HS-5 (cell line): ENCODE data around the gene STK38.
"Not testable (repeated sequence)": the region's sequence is repeated elsewhere in the genome, so short reads cannot be mapped to it uniquely, and the experiment has no call there.

ENCODE experiments used
- DNase-seq: peaks from one replicate; pipeline ENCODE4 v3.0.0-alpha.2; 2012; ENCODE audit warnings: low read depth

Gene STK38

GRCh38 chr6:36546920-36547645, at the start of gene STK38:
Gene STK38 (minus strand): TSS chr6:36547479. CDS start chr6:36540202, 7,277 bp downstream.
- DNase-seq = peak; percentile 60

GRCh38 chr6:36596356-36596755, 49.1 kb upstream of the STK38 start:
- no peak for DNase-seq

DNA sequence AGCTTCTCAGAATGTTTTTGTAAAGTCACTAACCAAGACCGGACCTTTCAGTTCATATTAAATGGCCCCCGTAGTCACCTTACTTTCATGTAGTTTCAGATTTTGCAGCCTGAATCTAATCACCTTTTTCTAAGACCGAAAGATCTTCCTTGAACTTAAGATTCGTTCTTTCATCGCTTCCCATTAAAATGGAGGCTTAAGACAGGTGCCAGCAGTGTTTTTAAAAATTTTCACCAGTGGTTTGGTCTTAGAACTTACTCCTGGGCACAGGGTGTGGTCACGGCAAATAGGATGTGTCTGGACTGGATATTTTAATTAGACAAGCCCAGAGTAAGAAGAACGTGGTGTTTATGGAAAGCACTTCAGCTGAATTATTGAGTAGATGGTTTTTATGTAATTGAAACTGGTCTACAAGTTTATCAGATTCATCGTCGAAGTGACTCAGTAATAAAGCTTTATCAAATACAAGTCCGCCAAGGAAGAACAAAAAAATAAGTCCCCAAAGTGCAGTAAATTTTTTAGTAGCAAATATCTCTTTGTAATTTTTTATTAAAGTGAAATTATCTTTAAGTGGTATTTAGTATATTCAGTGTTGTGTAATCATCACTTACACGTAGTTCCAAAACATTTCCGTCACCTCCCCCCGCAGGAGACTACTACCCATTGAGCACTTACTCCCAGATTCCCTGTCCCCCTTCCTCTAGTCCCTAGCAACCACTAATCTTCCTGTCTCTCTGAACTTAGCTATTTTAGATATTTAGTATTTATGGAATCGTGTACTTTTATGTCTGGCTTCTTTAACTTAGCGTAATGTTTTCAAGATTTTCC, 47.8 kb upstream of the STK38 start:
- no peak for DNase-seq

GRCh38 chr6:36594029-36594815, 46.9 kb upstream of the STK38 start, which contains the start of gene SRSF3:
Gene SRSF3 (plus strand): TSS chr6:36594362. CDS start chr6:36596763, 2,401 bp downstream.
- peak; percentile 93 for DNase-seq

GRCh38 chr6:36593569-36594028, 46.3 kb upstream of the STK38 start:
- no peak for DNase-seq

- DNase-seq = no peak
These were observed 45.0 kb upstream of the STK38 start for GRCh38 chr6:36592221-36592655.

GRCh38 chr6:36590237-36590636, 43.0 kb upstream of the STK38 start:
- no peak for DNase-seq

- not testable (repeated sequence) for DNase-seq
These were observed 41.7 kb upstream of the STK38 start for GRCh38 chr6:36589025-36589400.

DNA sequence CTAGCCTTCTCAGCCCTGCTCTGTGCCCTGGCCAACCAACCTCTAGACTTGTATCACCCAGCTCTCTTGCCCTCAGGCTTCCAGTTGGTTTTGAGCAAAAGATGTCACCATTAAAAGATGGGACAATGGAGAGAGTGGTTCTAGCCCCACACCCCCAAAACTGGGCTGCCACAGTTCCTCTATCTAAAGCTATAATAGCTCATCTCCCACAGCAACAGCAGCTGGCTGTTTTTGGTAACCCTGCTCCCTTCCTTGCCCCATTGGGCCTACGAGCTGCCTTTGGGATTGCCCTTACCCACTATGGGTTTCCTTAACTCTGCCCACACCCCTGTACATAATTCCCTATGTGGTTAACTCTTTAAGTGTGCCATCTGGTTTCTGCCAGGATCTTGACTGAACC, 39.3 kb upstream of the STK38 start:
- DNase-seq = no peak

DNA sequence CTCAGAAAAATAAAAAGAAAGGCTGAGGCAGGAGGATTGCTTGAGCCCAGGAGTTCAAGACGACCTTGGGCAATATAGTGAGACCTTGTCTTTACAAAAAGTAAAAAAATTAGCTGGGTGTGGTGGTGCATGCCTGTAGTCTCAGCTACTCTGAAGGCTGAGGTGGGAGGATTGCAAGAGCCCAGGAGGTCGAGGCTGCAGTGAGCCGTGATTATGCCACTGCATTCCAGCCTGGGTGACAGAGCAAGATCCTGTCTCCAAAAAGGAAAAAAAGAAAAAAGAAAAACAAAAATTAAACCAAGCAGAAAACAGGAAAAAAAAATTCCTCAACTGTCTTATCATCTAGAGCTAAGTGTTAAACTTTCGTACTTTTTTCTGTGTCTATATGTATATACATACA, 34.4 kb upstream of the STK38 start:
- DNase-seq = no peak

- no peak for DNase-seq
These were observed 32.9 kb upstream of the STK38 start for GRCh38 chr6:36580184-36580526.

GRCh38 chr6:36578431-36578830, 31.2 kb upstream of the STK38 start:
- no peak for DNase-seq

DNA sequence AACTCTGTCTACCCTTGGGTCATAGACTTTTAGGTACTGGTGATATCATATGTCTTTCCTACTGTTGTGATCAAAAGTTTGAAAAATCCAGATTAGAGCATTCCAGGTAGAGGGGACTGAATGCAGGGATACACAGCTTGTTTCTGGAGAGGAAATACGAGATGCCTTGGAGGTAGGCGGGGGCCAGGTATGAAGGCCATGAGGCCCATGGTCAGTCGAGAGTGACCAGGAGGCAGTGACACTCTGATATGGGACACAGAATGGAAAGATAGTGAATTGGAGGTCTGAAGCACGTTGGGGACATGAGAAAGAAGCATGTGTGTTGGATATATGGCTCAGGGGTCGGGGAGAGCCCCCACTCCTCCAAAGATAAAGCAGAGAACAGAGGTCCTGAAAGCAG, 30.8 kb upstream of the STK38 start:
- DNase-seq = no peak

DNA sequence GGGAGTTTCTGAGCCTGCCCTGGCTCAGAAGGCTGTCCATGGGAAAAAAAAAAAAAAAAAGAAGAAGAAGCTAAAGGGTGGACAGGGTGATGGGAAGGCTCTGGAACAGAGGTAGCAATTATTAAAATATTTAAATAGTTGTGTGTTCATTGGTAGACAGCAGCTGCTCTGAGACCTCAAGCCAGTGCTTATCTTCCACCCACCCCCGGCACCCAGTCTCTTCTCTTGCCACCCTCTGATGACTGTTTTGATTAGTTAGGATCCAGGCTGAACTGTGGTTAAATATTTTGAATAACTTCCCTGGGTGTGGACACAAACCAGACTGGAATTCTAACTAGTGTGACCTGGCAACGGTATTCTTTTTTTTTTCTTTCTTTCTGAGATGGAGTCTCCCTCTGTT, 30.0 kb upstream of the STK38 start:
- peak; percentile 80 for DNase-seq

DNA sequence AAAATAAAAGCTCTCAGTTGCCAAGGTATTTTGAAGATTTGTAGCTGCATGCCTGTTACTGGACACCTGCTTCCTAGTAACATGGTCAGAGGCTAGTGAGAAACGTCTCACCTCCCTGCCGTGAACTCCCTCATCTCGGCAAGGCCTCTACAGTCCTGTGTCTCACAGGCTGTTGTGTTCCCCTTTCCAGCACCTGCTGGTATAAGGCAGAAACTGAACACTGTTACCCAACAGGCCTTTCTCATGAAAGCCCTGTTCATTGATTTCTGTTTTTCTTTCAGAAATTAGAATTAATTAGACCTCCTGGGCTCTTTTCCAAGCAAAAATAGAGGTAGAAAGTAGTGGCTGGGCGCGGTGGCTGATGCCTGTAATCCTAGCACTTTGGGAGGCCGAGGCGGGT, 29.3 kb upstream of the STK38 start:
- DNase-seq = no peak

DNA sequence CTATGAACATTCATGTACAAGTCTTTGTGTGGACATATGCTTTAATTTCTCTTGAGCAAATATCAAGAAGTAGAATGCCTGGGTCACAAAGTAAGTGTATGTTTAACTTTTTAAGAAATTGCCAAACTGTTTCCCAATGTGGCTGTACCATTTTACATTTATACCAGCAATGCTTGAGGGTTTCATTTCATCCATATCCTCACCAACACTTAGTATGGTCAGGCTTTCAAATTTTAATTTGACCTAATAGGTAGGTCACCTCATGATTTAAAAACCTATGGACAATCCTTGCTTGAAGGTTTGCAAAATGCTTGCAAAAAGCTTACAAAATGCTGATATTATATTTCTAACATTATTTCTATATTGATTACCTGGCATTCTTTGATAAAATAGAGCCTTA, 27.4 kb upstream of the STK38 start:
- no peak for DNase-seq

GRCh38 chr6:36572353-36573311, 25.4 kb upstream of the STK38 start:
- DNase-seq = not testable (repeated sequence)

DNA sequence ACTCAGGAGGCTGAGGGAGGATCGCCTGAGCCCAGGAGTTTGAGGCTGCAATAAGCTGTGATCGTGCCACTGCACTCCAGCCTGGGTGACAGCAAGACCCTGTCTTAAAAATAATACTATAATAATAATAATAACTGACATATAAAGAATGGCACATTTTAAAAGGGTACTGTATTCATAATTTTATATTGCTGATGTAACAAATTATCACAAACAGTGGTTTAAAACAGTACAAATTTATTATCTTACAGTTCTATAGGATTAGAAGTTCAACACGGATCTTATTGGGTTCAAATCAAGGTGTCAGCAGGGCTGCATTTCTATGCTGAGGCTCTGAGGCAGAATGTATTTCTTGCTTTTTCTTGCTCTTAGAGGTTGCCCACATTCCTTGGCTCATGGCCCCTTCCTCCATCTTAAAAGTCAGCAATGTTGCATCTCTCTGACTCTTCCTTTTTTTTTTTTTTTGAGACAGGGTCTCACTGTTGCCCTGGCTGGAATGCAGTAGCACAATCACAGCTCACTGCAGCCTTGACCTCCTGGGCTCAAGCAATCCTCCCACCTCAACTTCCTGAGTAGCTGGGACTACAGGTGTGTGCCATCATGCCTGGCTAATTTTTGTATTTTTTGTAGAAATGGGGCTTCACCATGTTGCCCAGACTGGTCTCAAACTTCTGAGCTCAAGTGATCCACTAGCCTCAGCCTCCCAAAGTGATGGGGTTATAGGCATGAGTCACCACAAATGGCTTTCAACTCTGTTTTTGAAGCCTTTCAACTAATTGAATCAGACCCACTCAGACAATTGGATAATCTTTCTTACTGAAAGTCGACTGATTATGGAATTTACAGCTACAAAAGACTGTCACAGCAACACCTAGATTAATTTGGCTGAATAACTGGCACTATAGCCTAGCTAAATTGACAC, 24.1 kb upstream of the STK38 start:
- no peak for DNase-seq

- no peak for DNase-seq
These were observed 23.0 kb upstream of the STK38 start for GRCh38 chr6:36570264-36570663.

DNA sequence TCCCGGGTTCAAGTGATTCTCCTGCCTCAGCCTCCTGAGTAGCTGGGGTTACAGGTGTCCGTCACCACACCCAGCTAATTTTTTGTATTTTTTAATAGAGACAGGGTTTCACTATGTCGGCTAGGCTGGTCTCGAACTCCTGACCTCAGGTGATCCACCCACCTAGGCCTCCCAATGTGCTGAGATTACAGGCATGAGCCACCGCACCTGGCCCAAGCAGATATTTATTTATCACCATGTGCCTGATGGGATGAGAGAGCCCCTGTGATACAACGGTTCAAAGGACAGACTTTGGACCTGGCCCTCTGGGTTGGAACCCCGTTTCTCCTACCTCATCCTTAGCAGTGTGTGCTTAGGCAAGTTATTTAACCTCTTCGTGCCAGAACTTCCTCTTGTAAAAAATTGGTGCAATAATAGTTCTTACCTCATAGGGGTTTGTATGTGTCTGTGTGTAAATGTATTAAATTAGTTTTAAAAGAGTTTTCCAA, 19.2 kb upstream of the STK38 start:
- DNase-seq = no peak
